Parathyroid adenoma (tissue), 2 donors: ENCODE data around the gene PARP4.
"Not testable (repeated sequence)": the region's sequence is repeated elsewhere in the genome, so short reads cannot be mapped to it uniquely, and the experiment has no call there.

Experiments
- H2AFZ ChIP-seq: fragments of 300-600 bp; sonication (generic); one replicate; pipeline ENCODE4 v1.7.0; 2017; ENCODE audit warnings: antibody characterized with exemption, mild to moderate bottlenecking
- H3K27ac ChIP-seq: fragments of 300-600 bp; sonication (generic); one replicate; pipeline ENCODE4 v1.7.0; 2017
- H3K27me3 ChIP-seq: fragments of 300-600 bp; sonication (generic); one replicate; pipeline ENCODE4 v1.7.0; 2017; ENCODE audit warnings: low read length; ENCODE audit not compliant: control insufficient read depth, insufficient read depth
- H3K36me3 ChIP-seq: fragments of 300-600 bp; sonication (generic); one replicate; pipeline ENCODE4 v1.7.0; 2017; ENCODE audit warnings: low read length; ENCODE audit not compliant: control insufficient read depth, insufficient read depth
- H3K4me1 ChIP-seq: fragments of 300-600 bp; sonication (generic); one replicate; pipeline ENCODE4 v1.7.0; 2017; ENCODE audit warnings: control low read depth
- H3K4me2 ChIP-seq: fragments of 300-600 bp; sonication (generic); one replicate; pipeline ENCODE4 v1.7.0; 2017; ENCODE audit warnings: low read length
- H3K4me3 ChIP-seq: fragments of 300-600 bp; sonication (generic); one replicate; pipeline ENCODE4 v1.7.0; 2017; ENCODE audit warnings: low read depth, low read length
- H3K79me2 ChIP-seq: fragments of 300-600 bp; sonication (generic); one replicate; pipeline ENCODE4 v1.7.0; 2017; ENCODE audit warnings: control low read depth
- H3K9ac ChIP-seq: fragments of 300-600 bp; sonication (generic); one replicate; pipeline ENCODE4 v1.7.0; 2017; ENCODE audit warnings: mild to moderate bottlenecking
- H3K9me3 ChIP-seq: fragments of 300-600 bp; sonication (generic); one replicate; pipeline ENCODE4 v1.7.0; 2017; ENCODE audit warnings: low read length; ENCODE audit not compliant: control insufficient read depth
- TF ChIP-seq, protein P1 (sequence below): fragments of 300-600 bp; sonication (generic); IDR thresholded peaks from one replicate; pipeline ENCODE4 v1.7.0; 2017; ENCODE audit warnings: antibody characterized with exemption, mild to moderate bottlenecking
- donor health status: primary hyperparathyroidism.

The PARP4 gene

GRCh38 chr13:24406524-24406923, 106.1 kb downstream of the PARP4 start:
- Histone ChIP-seq H3K27me3 (no peaks in the 10 kb centered on the region), H3K36me3 (no peaks in the 10 kb centered on the region), H3K27ac (no peak overlapping the region), H3K9ac (no peak overlapping the region), H3K4me3 (no peak overlapping the region), H3K9me3 (no peaks in the 10 kb centered on the region), H3K79me2 (no peaks in the 10 kb centered on the region), H2AFZ (no peak overlapping the region), H3K4me2 (no peak overlapping the region), H3K4me1 (no peaks in the 10 kb centered on the region)
- TF ChIP-seq, protein P1, sequence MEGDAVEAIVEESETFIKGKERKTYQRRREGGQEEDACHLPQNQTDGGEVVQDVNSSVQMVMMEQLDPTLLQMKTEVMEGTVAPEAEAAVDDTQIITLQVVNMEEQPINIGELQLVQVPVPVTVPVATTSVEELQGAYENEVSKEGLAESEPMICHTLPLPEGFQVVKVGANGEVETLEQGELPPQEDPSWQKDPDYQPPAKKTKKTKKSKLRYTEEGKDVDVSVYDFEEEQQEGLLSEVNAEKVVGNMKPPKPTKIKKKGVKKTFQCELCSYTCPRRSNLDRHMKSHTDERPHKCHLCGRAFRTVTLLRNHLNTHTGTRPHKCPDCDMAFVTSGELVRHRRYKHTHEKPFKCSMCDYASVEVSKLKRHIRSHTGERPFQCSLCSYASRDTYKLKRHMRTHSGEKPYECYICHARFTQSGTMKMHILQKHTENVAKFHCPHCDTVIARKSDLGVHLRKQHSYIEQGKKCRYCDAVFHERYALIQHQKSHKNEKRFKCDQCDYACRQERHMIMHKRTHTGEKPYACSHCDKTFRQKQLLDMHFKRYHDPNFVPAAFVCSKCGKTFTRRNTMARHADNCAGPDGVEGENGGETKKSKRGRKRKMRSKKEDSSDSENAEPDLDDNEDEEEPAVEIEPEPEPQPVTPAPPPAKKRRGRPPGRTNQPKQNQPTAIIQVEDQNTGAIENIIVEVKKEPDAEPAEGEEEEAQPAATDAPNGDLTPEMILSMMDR: no peak

GRCh38 chr13:24396821-24397220, 115.8 kb downstream of the PARP4 start:
- Histone ChIP-seq H3K9me3 (no peaks in the 10 kb centered on the region), H3K27ac (no peak overlapping the region), H3K4me1 (no peaks in the 10 kb centered on the region), H2AFZ (no peak overlapping the region), H3K27me3 (no peaks in the 10 kb centered on the region), H3K4me3 (no peak overlapping the region), H3K9ac (no peak overlapping the region), H3K36me3 (no peaks in the 10 kb centered on the region), H3K4me2 (no peak overlapping the region), H3K79me2 (no peaks in the 10 kb centered on the region)
- TF ChIP-seq, protein P1: no peak

GRCh38 chr13:24392972-24393371, 119.6 kb downstream of the PARP4 start:
- Histone ChIP-seq H3K27ac (no peak overlapping the region), H3K36me3 (no peaks in the 10 kb centered on the region), H3K79me2 (no peaks in the 10 kb centered on the region), H3K4me3 (no peak overlapping the region), H3K27me3 (no peaks in the 10 kb centered on the region), H3K9me3 (no peaks in the 10 kb centered on the region), H3K4me2 (no peak overlapping the region), H3K9ac (no peak overlapping the region), H2AFZ (no peak overlapping the region), H3K4me1 (no peaks in the 10 kb centered on the region)
- TF ChIP-seq, protein P1: no peak

DNA sequence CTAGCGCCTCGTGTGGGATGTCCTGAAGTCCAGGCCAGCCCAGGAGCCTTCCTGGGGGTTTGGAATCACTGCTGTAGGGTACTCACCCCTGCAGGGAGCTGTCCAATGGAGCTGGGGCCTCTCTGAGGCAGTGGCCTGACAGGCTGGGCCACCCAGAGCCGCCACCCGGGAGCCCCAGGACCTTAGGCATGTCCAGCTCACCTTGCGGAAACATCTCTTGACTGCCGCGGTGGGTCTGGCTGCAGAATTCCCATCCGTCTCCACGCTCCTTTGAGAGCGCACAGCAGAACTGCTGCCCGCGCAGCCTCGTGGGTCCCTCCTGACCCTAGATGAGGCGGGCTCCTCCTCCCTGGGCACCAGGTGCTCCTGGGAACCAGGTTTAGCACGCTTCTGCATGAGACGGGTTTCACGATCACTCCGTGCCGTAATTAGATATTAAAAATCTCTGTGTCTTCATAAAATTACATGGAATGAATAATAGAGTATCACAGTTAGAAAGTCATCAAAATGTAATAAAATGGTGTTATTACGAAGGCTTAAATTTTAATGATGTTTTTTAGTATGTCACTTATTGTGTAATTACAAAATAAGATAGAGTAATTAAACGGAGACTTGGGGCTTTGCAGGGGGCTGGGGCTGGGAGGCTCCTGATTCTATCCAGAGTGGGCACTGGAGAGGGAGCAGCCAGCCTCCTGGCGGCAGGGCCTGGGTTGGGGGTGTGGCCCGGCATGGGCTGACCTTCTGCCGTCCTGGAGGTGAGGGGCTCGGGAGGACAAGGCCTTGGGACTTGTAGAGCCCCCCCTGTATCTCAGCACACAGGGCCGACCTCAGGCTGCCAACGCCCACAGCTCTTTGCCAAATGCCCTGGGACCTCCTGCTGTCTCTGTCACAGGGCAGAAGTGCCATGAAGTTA, 120.6 kb downstream of the PARP4 start:
- H3K4me3 ChIP-seq, H3K79me2 ChIP-seq, H3K36me3 ChIP-seq, H3K9me3 ChIP-seq, H2AFZ ChIP-seq, H3K9ac ChIP-seq, H3K27ac ChIP-seq, H3K4me1 ChIP-seq, H3K4me2 ChIP-seq, H3K27me3 ChIP-seq: not testable (repeated sequence)

DNA sequence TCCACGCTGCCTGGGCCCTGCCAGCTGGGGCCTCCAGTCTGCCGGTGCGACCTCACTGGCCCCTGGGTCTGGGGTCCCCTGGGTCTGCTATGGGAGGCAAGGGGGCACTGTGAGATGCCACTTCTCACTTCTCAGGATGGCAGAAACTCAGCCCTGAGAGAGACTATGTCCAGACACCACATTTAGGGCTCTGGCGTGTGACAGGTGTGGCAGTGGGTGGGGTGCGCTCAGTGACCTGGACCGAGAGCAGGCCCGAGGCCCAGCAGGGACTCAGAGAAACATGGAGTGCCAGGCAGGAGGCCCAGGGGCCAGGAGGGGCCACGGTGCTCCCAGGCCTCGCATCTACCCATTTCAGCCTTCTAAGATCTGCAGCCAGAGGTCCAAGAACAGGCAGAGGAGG, 121.8 kb downstream of the PARP4 start:
- not testable (repeated sequence) for H3K27me3 ChIP-seq, H3K9me3 ChIP-seq, H3K9ac ChIP-seq, H2AFZ ChIP-seq, H3K4me2 ChIP-seq, H3K4me3 ChIP-seq, H3K79me2 ChIP-seq, H3K4me1 ChIP-seq, H3K27ac ChIP-seq, H3K36me3 ChIP-seq

- H3K4me1 ChIP-seq: no peaks in the 10 kb centered on the region
- H3K36me3 ChIP-seq: no peaks in the 10 kb centered on the region
- H3K9ac ChIP-seq: no peak overlapping the region
- H3K4me3 ChIP-seq: no peak overlapping the region
- TF ChIP-seq, protein P1: no peak
- no peak overlapping the region for H2AFZ ChIP-seq
- H3K4me2 ChIP-seq: no peak overlapping the region
- H3K27ac ChIP-seq: no peak overlapping the region
- H3K9me3 ChIP-seq: no peaks in the 10 kb centered on the region
- no peaks in the 10 kb centered on the region for H3K27me3 ChIP-seq
- no peaks in the 10 kb centered on the region for H3K79me2 ChIP-seq
Measured at GRCh38 chr13:24389506-24389905, 123.1 kb downstream of the PARP4 start.

GRCh38 chr13:24388743-24389142, 123.8 kb downstream of the PARP4 start:
- H2AFZ ChIP-seq, H3K36me3 ChIP-seq, H3K9ac ChIP-seq, H3K27ac ChIP-seq, H3K4me3 ChIP-seq, H3K27me3 ChIP-seq, H3K4me2 ChIP-seq, H3K79me2 ChIP-seq, H3K4me1 ChIP-seq, H3K9me3 ChIP-seq: not testable (repeated sequence)
